Limb (tissue), 2 donors: ENCODE data around the gene SLC17A9.
"Not testable (repeated sequence)": the region's sequence is repeated elsewhere in the genome, so short reads cannot be mapped to it uniquely, and the experiment has no call there.

Experiments used
- DNase-seq, 2 donors: peaks; one replicate each; pipeline ENCODE4 v3.0.0-alpha.2; 2016; ENCODE audit errors: extremely low spot score in 2 of 2

The SLC17A9 gene

DNA sequence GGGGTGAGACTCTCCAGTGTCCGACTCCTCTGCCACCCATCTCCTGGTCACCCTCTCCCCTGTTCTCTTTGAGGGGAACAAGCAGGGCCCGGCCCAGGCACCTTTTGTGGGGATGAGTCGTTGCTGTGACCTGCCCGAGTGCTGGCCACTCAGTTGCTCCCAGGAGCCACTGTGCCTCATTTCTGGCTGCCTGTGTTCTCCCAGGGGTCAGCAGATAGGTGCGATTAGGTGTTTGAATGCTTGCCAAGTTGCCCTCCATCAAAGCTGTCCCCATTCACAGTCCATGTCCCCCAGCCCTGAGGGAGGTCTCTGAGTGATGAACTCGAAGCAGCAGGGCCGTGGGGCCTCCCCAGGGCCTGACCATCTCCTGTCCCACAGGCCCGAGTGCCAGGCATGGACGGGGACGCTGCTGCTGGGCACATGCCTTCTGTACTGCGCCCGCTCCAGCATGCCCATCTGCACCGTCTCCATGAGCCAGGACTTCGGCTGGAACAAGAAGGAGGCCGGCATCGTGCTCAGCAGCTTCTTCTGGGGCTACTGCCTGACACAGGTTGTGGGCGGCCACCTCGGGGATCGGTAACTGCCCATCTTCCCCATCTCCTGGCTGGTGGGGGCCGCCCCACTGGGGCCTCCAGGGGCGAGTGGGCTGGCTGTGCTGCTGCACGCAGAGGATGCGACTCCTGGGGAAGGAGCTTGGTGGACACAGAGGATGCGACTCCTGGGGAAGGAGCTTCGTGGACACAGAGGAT is 4.1 kb downstream of the SLC17A9 start:
- no peak for DNase-seq

DNA sequence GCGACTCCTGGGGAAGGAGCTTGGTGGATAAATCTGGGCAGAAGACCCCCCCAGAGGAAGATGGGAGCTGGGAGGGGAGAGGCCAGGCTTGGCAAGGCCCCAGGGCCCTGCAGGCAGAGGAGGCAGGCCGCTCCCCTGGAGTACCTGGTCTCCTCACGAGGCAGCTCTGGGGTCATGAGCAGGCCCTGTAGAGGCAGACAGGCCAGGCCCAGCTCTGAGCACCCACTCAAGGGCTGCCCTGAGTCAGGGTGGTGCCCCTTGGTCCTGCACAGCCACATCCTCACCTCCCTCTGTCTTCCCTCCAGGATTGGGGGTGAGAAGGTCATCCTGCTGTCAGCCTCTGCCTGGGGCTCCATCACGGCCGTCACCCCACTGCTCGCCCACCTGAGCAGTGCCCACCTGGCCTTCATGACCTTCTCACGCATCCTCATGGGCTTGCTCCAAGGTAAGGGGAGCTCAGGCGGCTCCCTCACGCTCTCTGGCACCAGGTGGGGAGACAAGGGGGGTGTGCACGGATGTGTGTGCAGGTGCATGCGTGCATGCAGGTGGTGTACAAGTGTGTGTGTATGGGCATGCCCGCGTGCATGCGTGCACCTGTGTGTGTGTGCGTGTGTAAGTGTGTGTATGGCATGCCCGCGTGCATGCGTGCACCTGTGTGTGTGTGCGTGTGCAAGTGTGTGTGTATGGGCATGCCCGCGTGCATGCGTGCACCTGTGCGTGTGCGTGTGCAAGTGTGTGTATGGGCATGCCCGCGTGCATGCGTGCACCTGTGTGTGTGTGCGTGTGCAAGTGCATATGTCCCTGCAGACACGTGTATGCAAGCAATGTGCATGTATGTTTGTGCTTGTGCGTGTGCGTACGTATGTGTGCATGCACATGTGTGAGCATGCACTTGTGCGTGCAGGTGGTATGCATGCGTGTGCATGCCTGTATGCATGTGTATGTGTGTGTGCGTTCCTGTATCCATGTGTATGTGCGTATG is 4.9 kb downstream of the SLC17A9 start:
- no peak for DNase-seq

DNA sequence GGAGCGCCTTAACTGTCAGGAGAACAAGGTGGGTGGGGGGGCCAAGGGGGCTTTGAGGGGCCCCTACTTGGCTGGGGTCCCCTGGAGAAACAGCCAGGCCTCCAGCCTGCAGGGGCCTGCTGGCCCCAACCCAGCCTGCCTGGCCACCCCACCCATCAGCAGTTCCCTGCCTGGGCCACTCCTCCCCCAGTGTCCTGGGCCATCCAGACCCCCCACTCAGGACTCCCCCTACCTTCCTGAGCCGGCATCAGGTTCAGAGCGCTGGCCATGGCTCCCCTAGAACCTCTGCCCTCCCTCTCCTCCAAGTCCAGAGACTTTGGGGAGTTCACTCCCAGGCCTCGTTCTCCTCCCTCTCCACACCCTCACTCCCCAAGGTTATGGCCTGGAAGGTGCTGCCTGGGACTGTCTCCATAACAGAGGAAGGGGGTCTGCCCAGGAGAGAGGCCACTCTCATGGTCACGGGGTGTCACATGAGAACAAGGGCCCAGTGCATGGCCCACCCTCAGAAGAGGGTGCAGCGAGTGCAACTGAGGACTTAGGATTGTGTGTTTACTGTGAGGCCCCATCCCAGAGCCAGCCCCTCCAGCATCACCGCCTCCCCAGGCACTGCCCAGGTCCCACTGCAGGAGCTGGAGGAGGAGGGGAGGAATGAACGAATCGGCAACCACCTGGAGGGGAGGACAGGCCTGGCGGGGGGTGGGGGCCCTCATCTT is 6.0 kb downstream of the SLC17A9 start:
- no peak for DNase-seq

DNA sequence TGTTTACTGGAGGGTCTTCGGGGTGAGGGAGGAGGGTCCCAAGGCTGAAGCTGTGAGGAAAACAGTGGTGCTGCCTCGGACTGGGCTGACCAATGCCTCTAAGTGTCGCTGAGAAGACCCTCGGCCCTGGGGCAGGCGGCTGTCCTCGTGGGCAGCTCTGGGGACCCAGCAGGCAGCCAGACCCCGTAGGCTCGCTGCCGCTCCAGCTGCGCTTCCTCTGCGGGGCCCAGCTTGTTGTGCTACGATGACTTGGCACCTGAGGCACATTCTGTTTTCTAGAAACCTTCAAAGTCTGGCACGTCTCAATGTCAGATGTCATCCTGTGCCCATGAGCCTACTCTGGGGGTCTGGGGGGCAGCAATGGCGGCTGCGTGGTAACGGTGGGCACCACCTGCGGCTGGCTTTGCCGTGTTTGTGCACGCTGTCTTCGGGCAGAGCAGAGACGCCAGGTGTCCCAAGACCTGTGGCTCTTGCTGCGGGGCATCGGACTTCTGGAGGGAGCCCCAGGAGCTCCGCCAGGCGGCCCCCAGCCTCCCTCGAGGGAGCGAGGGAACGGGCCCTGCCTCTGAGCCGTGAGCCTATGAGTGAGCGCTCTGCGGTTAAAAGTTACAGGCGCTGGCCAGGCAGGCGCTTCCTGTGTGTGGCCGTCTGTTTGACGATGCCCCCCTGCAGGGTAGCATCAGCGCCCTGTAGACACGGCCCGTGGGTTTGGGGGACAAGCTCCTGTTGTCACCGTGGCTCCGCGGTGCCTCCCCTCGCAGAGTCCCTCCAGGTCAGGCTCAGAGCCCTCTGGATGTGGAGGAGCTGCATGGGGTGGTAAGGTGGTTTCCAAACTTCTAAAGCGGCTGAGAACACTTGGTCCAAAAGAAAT is 6.8 kb downstream of the SLC17A9 start:
- no peak for DNase-seq

GRCh38 chr20:62959998-62960436 is 7.5 kb downstream of the SLC17A9 start:
- DNase-seq: no peak

DNA sequence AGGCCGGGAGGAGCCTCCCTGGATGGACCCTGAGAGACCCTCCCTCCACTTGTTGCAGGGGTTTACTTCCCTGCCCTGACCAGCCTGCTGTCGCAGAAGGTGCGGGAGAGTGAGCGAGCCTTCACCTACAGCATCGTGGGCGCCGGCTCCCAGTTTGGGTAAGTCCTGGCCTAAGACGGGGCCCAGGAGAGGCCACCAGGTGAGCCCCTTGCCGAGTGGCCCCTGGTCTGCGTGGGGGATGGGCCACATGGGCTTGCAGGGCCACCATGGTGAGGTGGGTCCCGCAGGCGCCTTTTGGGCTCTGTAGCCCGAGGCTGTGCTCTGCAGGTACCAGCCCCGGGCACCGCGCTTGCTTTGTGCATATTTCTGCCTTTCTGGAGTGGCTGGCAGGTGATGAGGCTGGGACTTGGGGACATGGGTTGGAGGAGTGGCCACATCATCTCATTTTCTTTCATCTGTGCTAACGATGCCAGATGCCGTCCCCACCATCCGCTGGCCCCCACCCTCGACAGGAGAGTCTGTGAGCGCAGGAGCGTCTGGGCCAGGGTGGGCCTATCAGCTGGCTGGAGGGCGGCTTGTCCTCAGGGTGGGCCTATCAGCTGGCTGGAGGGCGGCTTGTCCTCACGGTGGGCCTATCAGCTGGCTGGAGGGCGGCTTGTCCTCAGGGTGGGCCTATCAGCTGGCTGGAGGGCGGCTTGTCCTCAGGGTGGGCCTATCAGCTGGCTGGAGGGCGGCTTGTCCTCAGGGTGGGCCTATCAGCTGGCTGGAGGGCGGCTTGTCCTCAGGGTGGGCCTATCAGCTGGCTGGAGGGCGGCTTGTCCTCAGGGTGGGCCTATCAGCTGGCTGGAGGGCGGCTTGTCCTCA is 8.2 kb downstream of the SLC17A9 start:
- not testable (repeated sequence) for DNase-seq

- DNase-seq: no peak
Observed at GRCh38 chr20:62961310-62961783, 8.8 kb downstream of the SLC17A9 start.

DNA sequence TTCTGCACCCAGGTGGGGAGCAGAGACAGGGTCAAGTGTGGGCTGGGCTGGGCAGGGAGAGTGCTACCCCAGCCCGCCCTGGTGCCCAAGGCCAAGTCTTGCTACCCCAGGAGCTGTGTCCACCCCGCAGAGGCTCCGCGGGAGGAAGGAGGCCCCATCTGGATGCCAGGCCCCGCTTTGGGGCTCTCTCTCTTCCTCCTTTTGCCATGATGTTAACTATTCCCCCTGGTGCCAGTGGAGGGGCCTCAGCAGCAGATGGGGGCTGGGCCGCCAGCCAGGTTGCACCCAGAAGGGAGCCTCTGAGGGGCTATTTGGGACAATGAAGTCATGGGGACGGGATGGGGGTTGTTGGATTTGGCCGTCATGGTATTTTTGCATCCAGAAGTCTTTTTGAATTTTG is 9.3 kb downstream of the SLC17A9 start:
- DNase-seq: no peak

- no peak for DNase-seq
Observed at GRCh38 chr20:62962221-62962879, 9.8 kb downstream of the SLC17A9 start.

GRCh38 chr20:62962891-62963613 is 10.5 kb downstream of the SLC17A9 start:
- no peak for DNase-seq

GRCh38 chr20:62963614-62964397 is 11.3 kb downstream of the SLC17A9 start:
- DNase-seq: no peak

GRCh38 chr20:62964700-62965099 is 12.2 kb downstream of the SLC17A9 start:
- no peak for DNase-seq

- no peak for DNase-seq
Observed at GRCh38 chr20:62965363-62965771, 12.9 kb downstream of the SLC17A9 start.

DNA sequence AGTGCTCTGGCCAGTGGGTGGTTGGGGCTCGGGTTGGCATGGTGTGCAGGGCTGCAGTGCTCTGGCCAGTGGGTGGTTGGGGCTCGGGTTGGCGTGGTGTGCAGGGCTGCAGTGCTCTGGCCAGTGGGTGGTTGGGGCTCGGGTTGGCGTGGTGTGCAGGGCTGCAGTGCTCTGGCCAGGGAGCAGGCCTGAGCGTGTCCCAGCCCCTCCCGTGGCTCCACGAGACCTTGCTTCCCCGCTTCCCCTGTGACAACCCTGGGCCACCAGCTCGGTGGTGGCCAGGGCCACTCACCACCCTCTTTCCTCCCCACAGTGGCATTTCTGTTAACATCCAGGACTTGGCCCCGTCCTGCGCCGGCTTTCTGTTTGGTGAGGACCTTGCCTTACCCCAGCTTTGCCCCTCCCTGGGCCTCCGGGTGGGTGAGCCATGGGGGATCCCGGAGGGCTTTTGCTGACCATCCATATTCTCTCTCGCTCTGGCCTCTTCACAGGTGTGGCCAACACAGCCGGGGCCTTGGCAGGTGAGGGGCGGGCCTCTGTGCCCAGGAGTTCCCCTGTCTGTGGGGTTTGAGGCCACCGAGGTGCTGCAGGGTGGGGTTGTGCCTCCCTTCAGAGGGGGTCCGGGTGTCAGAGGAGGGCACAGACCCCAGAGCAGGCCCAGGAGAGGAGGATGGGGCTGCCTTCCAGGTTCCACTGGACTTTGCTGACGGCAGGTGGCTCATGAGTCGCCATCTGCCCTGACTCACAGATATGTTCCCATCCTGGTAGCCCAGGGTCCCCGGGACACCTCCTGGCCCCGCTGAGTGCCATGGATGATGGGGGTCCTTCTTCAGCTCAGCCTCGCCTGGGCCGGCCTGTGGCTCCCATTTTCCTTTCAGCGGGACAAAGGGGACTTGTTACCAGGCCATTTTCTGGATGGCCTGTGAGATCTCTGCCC is 14.0 kb downstream of the SLC17A9 start:
- no peak for DNase-seq

DNA sequence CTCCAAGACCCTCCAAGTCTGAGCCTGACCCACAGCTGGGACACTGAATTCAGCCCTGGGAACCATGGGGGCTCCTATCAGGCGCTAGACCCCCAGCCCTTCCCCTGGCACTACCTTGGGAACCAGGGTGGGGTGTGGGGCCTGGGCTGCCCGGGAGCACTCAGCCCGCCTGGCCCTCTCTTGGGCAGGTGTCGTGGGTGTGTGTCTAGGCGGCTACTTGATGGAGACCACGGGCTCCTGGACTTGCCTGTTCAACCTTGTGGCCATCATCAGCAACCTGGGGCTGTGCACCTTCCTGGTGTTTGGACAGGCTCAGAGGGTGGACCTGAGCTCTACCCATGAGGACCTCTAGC is 14.6 kb downstream of the SLC17A9 start:
- DNase-seq: no peak

DNA sequence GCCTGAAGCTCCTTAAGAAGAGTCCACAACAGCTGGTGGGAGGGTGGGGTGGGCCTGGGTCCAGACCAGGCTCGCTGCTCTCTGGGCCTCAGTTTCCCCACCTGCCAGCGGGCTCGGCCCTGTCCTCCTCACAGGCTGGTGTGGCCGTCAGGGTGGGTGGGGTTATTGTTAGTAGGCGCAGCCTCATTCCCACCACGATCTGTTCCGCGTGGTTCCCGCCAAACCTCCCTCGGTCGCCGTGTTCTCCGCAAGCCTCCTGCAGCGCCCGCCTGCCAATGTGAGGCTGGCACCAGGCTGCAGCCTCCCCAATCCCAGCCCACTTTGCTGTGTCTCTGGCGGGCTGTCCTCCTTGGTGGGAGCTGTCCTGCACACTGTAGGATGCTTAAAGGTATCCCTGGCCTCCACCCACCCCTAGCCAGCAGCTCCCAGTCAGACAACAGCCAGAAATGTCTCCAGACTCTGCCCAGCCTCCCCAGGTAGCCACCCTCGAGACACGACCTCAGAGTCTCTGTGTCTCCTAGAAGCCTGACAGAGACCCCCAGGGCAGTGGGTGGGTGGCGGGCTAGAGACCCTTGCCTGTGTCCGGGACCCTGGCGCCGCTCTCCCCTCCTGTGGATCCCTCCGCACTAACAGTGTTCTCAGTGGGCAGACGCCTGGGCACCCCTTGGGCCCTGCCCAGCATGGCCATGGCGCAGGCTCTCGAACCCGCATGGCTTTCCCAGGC is 15.3 kb downstream of the SLC17A9 start:
- DNase-seq: no peak
